Karpas-422 (cell line): Measurements from ENCODE around the gene KLF5. TPM values are rescaled to one million over a fixed set of nuclear protein-coding genes. Genes with fewer than 3 reads are reported as not detected.

Experiments used
- DNase-seq: peaks from one replicate; pipeline ENCODE4 v3.0.0-alpha.2; 2015
- H2AFZ ChIP-seq: fragments of 200-600 bp; sonication (generic); 2 replicates; pipeline ENCODE4 v1.6.1; 2014; ENCODE audit warnings: antibody characterized with exemption, low read length, mixed read lengths
- H3K27ac ChIP-seq: fragments of 200-600 bp; sonication (generic); 2 replicates; pipeline ENCODE4 v1.5.1; 2014; ENCODE audit warnings: mild to moderate bottlenecking, low read length, moderate library complexity
- H3K27me3 ChIP-seq: fragments of 200-600 bp; sonication (generic); 2 replicates; pipeline ENCODE4 v1.6.1; 2014; ENCODE audit warnings: low read length, mixed read lengths
- H3K36me3 ChIP-seq: fragments of 200-600 bp; sonication (generic); 2 replicates; pipeline ENCODE4 v1.6.1; 2014; ENCODE audit warnings: low read length, mixed read lengths; ENCODE audit not compliant: insufficient read depth
- H3K4me1 ChIP-seq: fragments of 200-600 bp; sonication (generic); 2 replicates; pipeline ENCODE4 v1.6.1; 2014; ENCODE audit warnings: mild to moderate bottlenecking, low read length, mixed read lengths
- H3K4me2 ChIP-seq: fragments of 200-600 bp; sonication (generic); 2 replicates; pipeline ENCODE4 v1.6.1; 2014; ENCODE audit warnings: low read length, low read depth, mild to moderate bottlenecking; ENCODE audit not compliant: poor library complexity, severe bottlenecking
- H3K4me3 ChIP-seq: fragments of 200-600 bp; sonication (generic); 2 replicates; pipeline ENCODE4 v1.5.1; 2014; ENCODE audit warnings: mild to moderate bottlenecking, antibody characterized with exemption, low read length, mixed read lengths
- H3K79me2 ChIP-seq: fragments of 200-600 bp; sonication (generic); 2 replicates; pipeline ENCODE4 v1.6.1; 2014; ENCODE audit warnings: mild to moderate bottlenecking, low read length, mixed read lengths
- H3K9ac ChIP-seq: fragments of 200-600 bp; sonication (generic); 2 replicates; pipeline ENCODE4 v1.6.0; 2014; ENCODE audit warnings: low read length
- H3K9me2 ChIP-seq: fragments of 200-600 bp; sonication (generic), shearing (Covaris generic); replicated peaks from 2 replicates; pipeline ENCODE4 v1.6.0; 2014; ENCODE audit warnings: mild to moderate bottlenecking, low read length, moderate library complexity; ENCODE audit not compliant: insufficient read depth
- H3K9me3 ChIP-seq: fragments of 300-700, 200-600 bp; sonication (generic); 2 replicates; pipeline ENCODE4 v1.6.1; 2014; ENCODE audit warnings: low read length, mixed read lengths
- H4K20me1 ChIP-seq: fragments of 200-600 bp; sonication (generic); 2 replicates; pipeline ENCODE4 v1.6.1; 2014; ENCODE audit warnings: mild to moderate bottlenecking, antibody characterized with exemption, low read length, low read depth; ENCODE audit not compliant: insufficient read depth
- small RNA-seq: library from RNA; depleted of rRNA; stranded (forward); fragments of <200 nt; gene quantifications from one replicate; pipeline ENCODE3, GENCODE V24; 2014
- total RNA-seq: library from RNA; depleted of rRNA; stranded (reverse); fragments of >200 nt; shearing (Covaris generic); gene quantifications from 2 replicates; pipeline ENCODE4 v1.2.3, GENCODE V29; 2014; ENCODE audit warnings: low replicate concordance

The KLF5 gene
- total RNA-seq, 1 experiment from 2014 or later, result 1.9 TPM

- DNase-seq, result no peak
- no peak overlapping the region for H3K27ac ChIP-seq
- no peak overlapping the region for H3K9ac ChIP-seq
- no peak overlapping the region for H3K4me3 ChIP-seq
- no peak overlapping the region for H3K4me2 ChIP-seq
- no peaks in the 10 kb centered on the region for H3K27me3 ChIP-seq
- H3K79me2 ChIP-seq, result no peaks in the 10 kb centered on the region
- H3K4me1 ChIP-seq, result no peaks in the 10 kb centered on the region
- no peaks in the 10 kb centered on the region for H4K20me1 ChIP-seq
- no peaks in the 10 kb centered on the region for H3K9me3 ChIP-seq
- H3K9me2 ChIP-seq, result no peaks in the 10 kb centered on the region
- H2AFZ ChIP-seq, result no peak overlapping the region
- H3K36me3 ChIP-seq, result no peaks in the 10 kb centered on the region
Measured at GRCh38 chr13:73110814-73111213, 52.0 kb downstream of the KLF5 start.

GRCh38 chr13:73111331-73111730 lies 52.5 kb downstream of the KLF5 start:
- H3K79me2 ChIP-seq, result no peaks in the 10 kb centered on the region
- no peak overlapping the region for H3K4me2 ChIP-seq
- H3K9me2 ChIP-seq, result no peaks in the 10 kb centered on the region
- H3K27ac ChIP-seq, result no peak overlapping the region
- no peaks in the 10 kb centered on the region for H4K20me1 ChIP-seq
- no peak overlapping the region for H2AFZ ChIP-seq
- H3K4me1 ChIP-seq, result no peaks in the 10 kb centered on the region
- no peak overlapping the region for H3K9ac ChIP-seq
- H3K9me3 ChIP-seq, result no peaks in the 10 kb centered on the region
- H3K27me3 ChIP-seq, result no peaks in the 10 kb centered on the region
- no peak for DNase-seq
- H3K4me3 ChIP-seq, result no peak overlapping the region
- H3K36me3 ChIP-seq, result no peaks in the 10 kb centered on the region

GRCh38 chr13:73119612-73120011 lies 60.8 kb downstream of the KLF5 start:
- no peak overlapping the region for H3K4me2 ChIP-seq
- no peak overlapping the region for H3K9ac ChIP-seq
- H3K79me2 ChIP-seq, result no peaks in the 10 kb centered on the region
- H3K36me3 ChIP-seq, result no peaks in the 10 kb centered on the region
- H3K27me3 ChIP-seq, result no peaks in the 10 kb centered on the region
- H3K9me3 ChIP-seq, result no peaks in the 10 kb centered on the region
- no peak overlapping the region for H3K27ac ChIP-seq
- no peak for DNase-seq
- no peak overlapping the region for H2AFZ ChIP-seq
- no peaks in the 10 kb centered on the region for H3K9me2 ChIP-seq
- H3K4me1 ChIP-seq, result no peaks in the 10 kb centered on the region
- no peak overlapping the region for H3K4me3 ChIP-seq
- no peaks in the 10 kb centered on the region for H4K20me1 ChIP-seq

Small RNA genes lying within 50 kb of the gene (small RNA-seq; reads per million reads assigned to genes)
- gene RNU6-66P, result not detected
